Astrocyte (in vitro differentiated cells and primary cell): ENCODE results near the gene CDH24. TPM values are rescaled to one million over a fixed set of nuclear protein-coding genes. Genes with fewer than 3 reads are reported as not detected.
"Not testable (repeated sequence)": the region's sequence is repeated elsewhere in the genome, so short reads cannot be mapped to it uniquely, and the experiment has no call there.

Experiments
- DNase-seq: peaks from one replicate; pipeline ENCODE4 v3.0.0-alpha.2; 2010; ENCODE audit warnings: low read depth
- FAIRE-seq: peaks from 2 replicates; lab custom pipeline; 2011; peaks lifted over from hg19 to GRCh38; lab: Jason Lieb, UNC
- H2AFZ ChIP-seq: 2 replicates; pipeline ENCODE4 v1.6.0; 2012; ENCODE audit warnings: low read depth, low read length, inconsistent platforms
- H3K27ac ChIP-seq: 2 replicates; pipeline ENCODE4 v1.5.1; 2011; ENCODE audit warnings: low read depth, low read length, inconsistent platforms
- H3K27me3 ChIP-seq: 2 replicates; pipeline ENCODE4 v1.6.0; 2011; ENCODE audit warnings: low read length, inconsistent platforms; ENCODE audit not compliant: insufficient read depth
- H3K36me3 ChIP-seq: 2 replicates; pipeline ENCODE4 v1.5.1; 2011; ENCODE audit warnings: low read length, inconsistent platforms; ENCODE audit not compliant: insufficient read depth
- H3K4me1 ChIP-seq: 2 replicates; pipeline ENCODE4 v1.5.1; 2011; ENCODE audit warnings: low read length, inconsistent platforms; ENCODE audit not compliant: insufficient read depth
- H3K4me2 ChIP-seq: 2 replicates; pipeline ENCODE4 v1.6.0; 2012; ENCODE audit warnings: low read length, inconsistent platforms
- H3K4me3 ChIP-seq: 2 replicates; pipeline ENCODE4 v1.5.1; 2011; ENCODE audit warnings: low read depth, mild to moderate bottlenecking, low read length, inconsistent platforms; ENCODE audit not compliant: insufficient read depth
- H3K79me2 ChIP-seq: 2 replicates; pipeline ENCODE4 v1.6.0; 2012; ENCODE audit warnings: mild to moderate bottlenecking, low read length, inconsistent platforms; ENCODE audit not compliant: insufficient read depth
- H3K9ac ChIP-seq: 2 replicates; pipeline ENCODE4 v1.6.0; 2012; ENCODE audit warnings: mild to moderate bottlenecking, low read length, inconsistent platforms
- H3K9me3 ChIP-seq: 2 replicates; pipeline ENCODE4 v1.5.1; 2012; ENCODE audit warnings: low read depth, mild to moderate bottlenecking, low read length, inconsistent platforms; ENCODE audit not compliant: insufficient read depth
- H4K20me1 ChIP-seq: 2 replicates; pipeline ENCODE4 v1.6.0; 2012; ENCODE audit warnings: low read length, inconsistent platforms; ENCODE audit not compliant: insufficient read depth
- H3K27ac Mint-ChIP-seq: one replicate; pipeline ENCODE4 v1.8.0; 2021; ENCODE audit warnings: mild to moderate bottlenecking, mixed read lengths; ENCODE audit not compliant: unreplicated experiment
- H3K27me3 Mint-ChIP-seq: one replicate; pipeline ENCODE4 v1.8.0; 2021; ENCODE audit warnings: low read depth, mixed read lengths; ENCODE audit not compliant: unreplicated experiment
- H3K36me3 Mint-ChIP-seq: one replicate; pipeline ENCODE4 v1.8.0; 2021; ENCODE audit warnings: low read depth, mixed read lengths; ENCODE audit not compliant: unreplicated experiment
- H3K4me1 Mint-ChIP-seq: one replicate; pipeline ENCODE4 v1.8.0; 2021; ENCODE audit warnings: low read depth, mixed read lengths; ENCODE audit not compliant: unreplicated experiment
- H3K4me3 Mint-ChIP-seq: one replicate; pipeline ENCODE4 v1.8.0; 2021; ENCODE audit warnings: mild to moderate bottlenecking, moderate library complexity, mixed read lengths; ENCODE audit not compliant: unreplicated experiment
- H3K9me3 Mint-ChIP-seq: one replicate; pipeline ENCODE4 v1.8.0; 2021; ENCODE audit warnings: mild to moderate bottlenecking, mixed read lengths; ENCODE audit not compliant: unreplicated experiment
- EZH2 ChIP-seq: IDR thresholded peaks from 2 replicates; pipeline ENCODE4 v1.6.1; 2012; ENCODE audit warnings: mild to moderate bottlenecking, low read length, inconsistent platforms; ENCODE audit not compliant: insufficient read depth
- total RNA-seq: library from RNA; stranded (reverse); gene quantifications from 2 replicates; pipeline ENCODE4 v1.2.1, GENCODE V29; 2021
- TF ChIP-seq, protein P1 (sequence below): IDR thresholded peaks from 2 replicates; pipeline ENCODE4 v1.5.1; 2011; ENCODE audit warnings: low read depth, mild to moderate bottlenecking, inconsistent platforms, low read length, moderate library complexity; ENCODE audit not compliant: insufficient read depth

The CDH24 gene
- total RNA-seq, 1 donor from 2014 or later, result 22.2 TPM

DNA sequence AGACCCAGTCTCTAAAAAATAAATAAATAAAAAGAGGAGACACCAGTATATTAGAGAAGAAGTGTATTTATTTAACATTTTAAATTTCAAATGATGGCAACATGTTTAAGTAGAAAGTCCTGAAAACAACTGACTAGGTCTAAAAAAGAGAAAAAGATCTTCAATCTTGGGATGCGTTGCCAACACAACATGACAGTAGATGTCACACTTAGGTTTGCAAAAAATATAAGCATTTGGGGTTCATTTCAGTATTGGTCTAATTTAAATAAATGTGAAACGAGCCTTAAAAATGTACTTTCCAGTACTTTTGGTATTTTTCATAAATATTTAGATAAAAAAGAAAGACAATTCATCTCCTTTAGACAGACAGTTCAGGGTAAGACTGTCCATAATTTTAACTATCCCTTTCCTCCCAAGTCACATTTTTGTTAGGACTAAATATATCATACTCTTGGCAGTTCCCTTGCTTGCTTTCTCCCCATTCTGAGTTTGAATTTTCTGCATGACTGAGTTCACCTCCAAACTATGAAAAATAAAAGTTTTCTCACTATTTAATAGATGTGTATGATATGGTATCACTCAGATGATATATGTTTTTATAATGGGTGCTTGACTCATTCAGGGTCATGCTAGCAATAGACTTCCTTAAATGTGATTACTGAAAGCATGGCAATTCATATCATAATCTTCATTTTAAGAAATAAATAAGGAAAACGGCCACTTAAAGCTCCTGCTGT lies 51.7 kb downstream of the CDH24 start:
- Mint-ChIP-seq H3K9me3 (no peaks in the 10 kb centered on the region), H3K27ac (no peak overlapping the region), H3K4me1 (peaks cover 8% of the 10 kb centered on the region), H3K27me3 (no peaks in the 10 kb centered on the region), H3K4me3 (peak overlapping the region; percentile 92), H3K36me3 (no peaks in the 10 kb centered on the region)
- no peaks in the 10 kb centered on the region for H4K20me1 ChIP-seq
- peak overlapping the region; percentile 79 for H3K4me3 ChIP-seq
- H3K27ac ChIP-seq, result peak overlapping the region; percentile 94
- no peaks in the 10 kb centered on the region for H3K79me2 ChIP-seq
- H2AFZ ChIP-seq, result no peak overlapping the region
- TF ChIP-seq, protein P1, sequence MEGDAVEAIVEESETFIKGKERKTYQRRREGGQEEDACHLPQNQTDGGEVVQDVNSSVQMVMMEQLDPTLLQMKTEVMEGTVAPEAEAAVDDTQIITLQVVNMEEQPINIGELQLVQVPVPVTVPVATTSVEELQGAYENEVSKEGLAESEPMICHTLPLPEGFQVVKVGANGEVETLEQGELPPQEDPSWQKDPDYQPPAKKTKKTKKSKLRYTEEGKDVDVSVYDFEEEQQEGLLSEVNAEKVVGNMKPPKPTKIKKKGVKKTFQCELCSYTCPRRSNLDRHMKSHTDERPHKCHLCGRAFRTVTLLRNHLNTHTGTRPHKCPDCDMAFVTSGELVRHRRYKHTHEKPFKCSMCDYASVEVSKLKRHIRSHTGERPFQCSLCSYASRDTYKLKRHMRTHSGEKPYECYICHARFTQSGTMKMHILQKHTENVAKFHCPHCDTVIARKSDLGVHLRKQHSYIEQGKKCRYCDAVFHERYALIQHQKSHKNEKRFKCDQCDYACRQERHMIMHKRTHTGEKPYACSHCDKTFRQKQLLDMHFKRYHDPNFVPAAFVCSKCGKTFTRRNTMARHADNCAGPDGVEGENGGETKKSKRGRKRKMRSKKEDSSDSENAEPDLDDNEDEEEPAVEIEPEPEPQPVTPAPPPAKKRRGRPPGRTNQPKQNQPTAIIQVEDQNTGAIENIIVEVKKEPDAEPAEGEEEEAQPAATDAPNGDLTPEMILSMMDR, result no peak
- TF ChIP-seq EZH2, result no peak
- peaks cover 22% of the 10 kb centered on the region for H3K4me1 ChIP-seq
- FAIRE-seq (no peak), DNase-seq (no peak)
- H3K4me2 ChIP-seq, result peak overlapping the region; percentile 94
- H3K9me3 ChIP-seq, result no peaks in the 10 kb centered on the region
- no peak overlapping the region for H3K9ac ChIP-seq
- no peaks in the 10 kb centered on the region for H3K27me3 ChIP-seq
- no peaks in the 10 kb centered on the region for H3K36me3 ChIP-seq

DNA sequence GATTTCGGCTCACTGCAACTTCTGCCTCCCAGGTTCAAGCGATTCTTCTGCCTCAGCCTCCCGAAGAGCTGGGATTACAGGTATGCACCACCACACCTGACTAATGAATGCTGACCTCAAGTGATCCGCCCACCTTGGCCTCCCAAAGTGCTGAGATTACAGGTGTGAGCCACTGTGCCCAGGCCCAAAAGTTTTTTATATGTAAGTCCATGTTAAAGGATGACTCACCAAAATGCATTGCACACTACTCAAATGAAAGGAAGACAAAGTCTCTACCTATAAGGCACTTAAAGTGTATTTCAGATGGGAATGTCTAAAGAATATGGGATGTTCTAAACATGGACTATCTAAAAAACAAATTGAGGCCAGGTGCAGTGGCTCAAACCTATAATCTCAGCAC lies 53.0 kb downstream of the CDH24 start:
- not testable (repeated sequence) for FAIRE-seq, H3K27ac Mint-ChIP-seq, H3K4me3 Mint-ChIP-seq, H3K4me3 ChIP-seq, H3K36me3 ChIP-seq, H3K27me3 ChIP-seq, H2AFZ ChIP-seq, H4K20me1 ChIP-seq, H3K9me3 ChIP-seq, H3K4me1 Mint-ChIP-seq, H3K79me2 ChIP-seq, H3K36me3 Mint-ChIP-seq, H3K27ac ChIP-seq, H3K9ac ChIP-seq, H3K9me3 Mint-ChIP-seq, H3K4me2 ChIP-seq, DNase-seq, H3K27me3 Mint-ChIP-seq
- peaks cover 17% of the 10 kb centered on the region for H3K4me1 ChIP-seq

- H2AFZ ChIP-seq, result no peak overlapping the region
- peaks cover 7% of the 10 kb centered on the region for H3K4me1 Mint-ChIP-seq
Measured at GRCh38 chr14:23002592-23002991, 54.7 kb downstream of the CDH24 start.

More at GRCh38 chr14:23002592-23002991, 54.7 kb downstream of the CDH24 start:
- Mint-ChIP-seq H3K36me3 (no peaks in the 10 kb centered on the region), H3K4me3 (no peak overlapping the region), H3K27me3 (no peaks in the 10 kb centered on the region), H3K9me3 (no peaks in the 10 kb centered on the region), H3K27ac (no peak overlapping the region)
- Histone ChIP-seq H3K9me3 (no peaks in the 10 kb centered on the region), H3K4me2 (no peak overlapping the region), H3K9ac (no peak overlapping the region), H3K27ac (no peak overlapping the region), H3K36me3 (no peaks in the 10 kb centered on the region), H3K4me3 (no peak overlapping the region), H3K27me3 (no peaks in the 10 kb centered on the region), H3K79me2 (no peaks in the 10 kb centered on the region), H3K4me1 (peaks cover 15% of the 10 kb centered on the region), H4K20me1 (no peaks in the 10 kb centered on the region)
- no peak for DNase-seq
- no peak for TF ChIP-seq EZH2
- TF ChIP-seq, protein P1, result no peak
- no peak for FAIRE-seq
